ENCODE results near the gene IFI16. TPM values are rescaled to one million over a fixed set of nuclear protein-coding genes. Genes with fewer than 3 reads are reported as not detected.

The IFI16 gene
- total RNA-seq, 1 donor from 2014 or later = 5.4 TPM

DNA sequence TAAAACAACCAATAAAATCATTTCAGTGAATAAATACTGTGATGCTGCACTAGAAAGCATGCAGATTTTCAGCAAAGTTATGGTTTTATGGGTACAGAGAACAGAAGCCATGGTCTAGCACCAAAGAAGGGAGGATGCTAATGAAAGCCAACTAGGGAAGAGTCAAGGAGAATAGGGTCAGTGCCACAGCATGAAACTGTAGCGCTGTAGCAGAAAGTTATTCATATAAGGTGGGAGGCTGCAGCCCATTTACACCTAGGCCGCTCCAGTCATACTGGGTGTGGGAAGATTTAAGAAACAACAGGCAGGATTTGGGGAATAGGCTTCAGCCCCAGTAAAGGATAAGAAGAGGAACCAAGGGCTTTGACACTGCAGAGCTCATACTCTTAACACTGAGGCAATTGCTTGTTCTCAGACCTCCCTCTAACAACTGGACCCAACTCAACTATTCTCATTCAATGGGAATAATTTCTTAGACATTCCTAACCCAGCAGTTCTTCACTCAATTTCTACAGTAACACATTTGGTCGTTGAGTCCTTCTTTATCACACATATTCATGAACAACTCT is 4.4 kb downstream of the IFI16 start:
- no peak overlapping the region for H3K9ac ChIP-seq
- H3K4me3 ChIP-seq = no peak overlapping the region
- H3K36me3 ChIP-seq = no peaks in the 10 kb centered on the region
- Mint-ChIP-seq H3K4me3 (no peak overlapping the region), H3K36me3 (no peaks in the 10 kb centered on the region), H3K4me1 (no peaks in the 10 kb centered on the region), H3K9me3 (no peaks in the 10 kb centered on the region), H3K27me3 (ENCODE audit: insufficient read depth, low read depth) (peaks cover 3% of the 10 kb centered on the region), H3K27ac (no peak overlapping the region)
- TF ChIP-seq EZH2 (IDR thresholded peaks at IDR 0.05) = no peak
- H3K79me2 ChIP-seq (ENCODE audit: low read depth) = no peaks in the 10 kb centered on the region
- no peak for DNase-seq (ENCODE audit: low spot score)
- no peak overlapping the region for H3K27ac ChIP-seq
- no peaks in the 10 kb centered on the region for H3K9me3 ChIP-seq (ENCODE audit: low read depth)
- no peaks in the 10 kb centered on the region for H3F3A ChIP-seq (ENCODE audit: low read depth)
- no peak overlapping the region for H2AFZ ChIP-seq (replicated peaks)
- no peak overlapping the region for H3K4me2 ChIP-seq
- no peaks in the 10 kb centered on the region for H4K20me1 ChIP-seq (ENCODE audit: low read depth)
- H3K27me3 ChIP-seq = no peaks in the 10 kb centered on the region
- no peaks in the 10 kb centered on the region for H3K4me1 ChIP-seq

DNA sequence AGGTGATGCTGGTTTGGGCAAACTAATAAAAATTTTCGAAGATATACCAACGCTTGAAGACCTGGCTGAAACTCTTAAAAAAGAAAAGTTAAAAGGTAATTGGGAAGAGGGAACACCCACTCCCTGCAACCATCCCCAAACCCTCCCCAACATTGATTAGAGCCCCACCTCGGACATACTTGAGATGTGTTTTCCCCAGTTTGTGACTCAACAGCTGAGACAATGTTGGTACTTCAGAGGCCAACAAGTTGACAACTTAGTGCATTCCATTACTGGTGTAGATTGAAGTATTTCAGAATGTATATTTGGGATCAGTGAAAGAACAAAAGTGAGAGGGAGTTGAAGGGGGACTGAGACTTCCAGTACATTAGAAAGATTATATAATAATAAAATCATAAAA is 5.1 kb downstream of the IFI16 start:
- H3K9ac ChIP-seq = no peak overlapping the region
- H3K27me3 ChIP-seq = no peaks in the 10 kb centered on the region
- H3K9me3 Mint-ChIP-seq = no peaks in the 10 kb centered on the region
- no peaks in the 10 kb centered on the region for H4K20me1 ChIP-seq (ENCODE audit: low read depth)
- no peaks in the 10 kb centered on the region for H3K4me1 ChIP-seq
- no peaks in the 10 kb centered on the region for H3K4me1 Mint-ChIP-seq
- no peaks in the 10 kb centered on the region for H3K79me2 ChIP-seq (ENCODE audit: low read depth)
- no peak overlapping the region for H3K4me3 Mint-ChIP-seq
- peaks cover 2% of the 10 kb centered on the region for H3K27me3 Mint-ChIP-seq (ENCODE audit: insufficient read depth, low read depth)
- no peaks in the 10 kb centered on the region for H3K36me3 Mint-ChIP-seq
- no peak for DNase-seq (ENCODE audit: low spot score)
- H2AFZ ChIP-seq (replicated peaks) = no peak overlapping the region
- H3K4me3 ChIP-seq = no peak overlapping the region
- no peak for TF ChIP-seq EZH2phosphoT487 (IDR thresholded peaks at IDR 0.05)
- TF ChIP-seq, protein P1, sequence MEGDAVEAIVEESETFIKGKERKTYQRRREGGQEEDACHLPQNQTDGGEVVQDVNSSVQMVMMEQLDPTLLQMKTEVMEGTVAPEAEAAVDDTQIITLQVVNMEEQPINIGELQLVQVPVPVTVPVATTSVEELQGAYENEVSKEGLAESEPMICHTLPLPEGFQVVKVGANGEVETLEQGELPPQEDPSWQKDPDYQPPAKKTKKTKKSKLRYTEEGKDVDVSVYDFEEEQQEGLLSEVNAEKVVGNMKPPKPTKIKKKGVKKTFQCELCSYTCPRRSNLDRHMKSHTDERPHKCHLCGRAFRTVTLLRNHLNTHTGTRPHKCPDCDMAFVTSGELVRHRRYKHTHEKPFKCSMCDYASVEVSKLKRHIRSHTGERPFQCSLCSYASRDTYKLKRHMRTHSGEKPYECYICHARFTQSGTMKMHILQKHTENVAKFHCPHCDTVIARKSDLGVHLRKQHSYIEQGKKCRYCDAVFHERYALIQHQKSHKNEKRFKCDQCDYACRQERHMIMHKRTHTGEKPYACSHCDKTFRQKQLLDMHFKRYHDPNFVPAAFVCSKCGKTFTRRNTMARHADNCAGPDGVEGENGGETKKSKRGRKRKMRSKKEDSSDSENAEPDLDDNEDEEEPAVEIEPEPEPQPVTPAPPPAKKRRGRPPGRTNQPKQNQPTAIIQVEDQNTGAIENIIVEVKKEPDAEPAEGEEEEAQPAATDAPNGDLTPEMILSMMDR (IDR thresholded peaks at IDR 0.05) = no peak
- TF ChIP-seq EZH2 (IDR thresholded peaks at IDR 0.05) = no peak
- no peaks in the 10 kb centered on the region for H3F3A ChIP-seq (ENCODE audit: low read depth)
- H3K36me3 ChIP-seq = no peaks in the 10 kb centered on the region
- no peak overlapping the region for H3K27ac Mint-ChIP-seq
- no peaks in the 10 kb centered on the region for H3K9me3 ChIP-seq (ENCODE audit: low read depth)
- H3K27ac ChIP-seq = no peak overlapping the region
- no peak overlapping the region for H3K4me2 ChIP-seq

DNA sequence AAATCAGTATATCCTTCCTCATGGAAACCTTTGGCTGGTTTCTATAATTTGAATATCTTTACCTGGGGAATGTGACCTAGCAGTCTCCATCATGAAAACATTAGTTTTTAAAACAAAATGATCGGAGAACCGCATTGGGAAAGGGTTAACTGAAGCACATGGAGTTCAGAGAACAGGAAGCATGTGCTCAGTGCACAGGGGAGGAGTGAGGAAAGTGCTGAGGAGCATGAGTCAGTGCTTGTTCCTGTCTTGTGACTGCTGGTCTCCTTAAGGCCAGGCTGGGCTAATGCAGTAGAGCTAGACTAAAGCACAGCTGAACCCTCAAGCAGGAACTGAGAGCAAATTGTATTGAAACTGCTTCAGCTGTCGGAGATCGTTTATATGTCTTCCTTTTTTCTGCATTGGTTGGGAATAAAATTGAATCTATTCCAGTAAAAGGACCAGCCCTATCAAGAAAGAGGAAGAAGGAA is 5.8 kb downstream of the IFI16 start:
- Mint-ChIP-seq H3K27ac (peak overlapping the region; percentile 14), H3K4me3 (no peak overlapping the region), H3K36me3 (no peaks in the 10 kb centered on the region), H3K27me3 (ENCODE audit: insufficient read depth, low read depth) (peaks cover 2% of the 10 kb centered on the region), H3K4me1 (no peaks in the 10 kb centered on the region), H3K9me3 (no peaks in the 10 kb centered on the region)
- Histone ChIP-seq H3K36me3 (no peaks in the 10 kb centered on the region), H3K9me3 (ENCODE audit: low read depth) (no peaks in the 10 kb centered on the region), H3F3A (ENCODE audit: low read depth) (no peaks in the 10 kb centered on the region), H3K27ac (no peak overlapping the region), H3K4me2 (no peak overlapping the region), H3K27me3 (no peaks in the 10 kb centered on the region), H3K9ac (no peak overlapping the region), H4K20me1 (ENCODE audit: low read depth) (no peaks in the 10 kb centered on the region), H2AFZ (replicated peaks) (no peak overlapping the region), H3K4me1 (no peaks in the 10 kb centered on the region), H3K4me3 (no peak overlapping the region), H3K79me2 (ENCODE audit: low read depth) (no peaks in the 10 kb centered on the region)
- TF ChIP-seq, protein P1 (IDR thresholded peaks at IDR 0.05) = no peak
- TF ChIP-seq EZH2 (IDR thresholded peaks at IDR 0.05) (no peak), EZH2phosphoT487 (IDR thresholded peaks at IDR 0.05) (no peak)
- DNase-seq (ENCODE audit: low spot score) = no peak

DNA sequence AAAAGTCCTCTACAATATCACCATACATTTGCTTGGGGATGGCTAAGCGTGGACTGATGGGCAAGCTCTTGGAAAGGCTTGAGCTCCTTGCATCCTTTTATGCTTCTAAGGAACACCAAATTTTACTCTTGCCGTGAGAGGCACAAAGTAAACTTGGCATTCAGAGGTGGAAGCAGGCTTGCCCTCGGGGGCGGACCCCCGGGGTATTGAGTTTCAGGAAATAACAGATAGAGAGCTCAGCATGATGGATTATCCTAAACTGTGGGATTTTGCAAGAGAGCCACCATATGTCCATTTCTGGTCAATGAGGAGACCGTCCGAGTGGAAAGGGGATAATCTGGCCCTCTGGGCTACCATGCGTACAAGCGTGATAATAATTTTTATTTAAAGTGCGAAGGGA is 14.0 kb downstream of the IFI16 start:
- H3K9me3 ChIP-seq (ENCODE audit: low read depth) = no peaks in the 10 kb centered on the region
- no peak for DNase-seq (ENCODE audit: low spot score)
- no peaks in the 10 kb centered on the region for H3K27me3 ChIP-seq
- Mint-ChIP-seq H3K27me3 (ENCODE audit: insufficient read depth, low read depth) (peaks cover 3% of the 10 kb centered on the region), H3K36me3 (no peaks in the 10 kb centered on the region), H3K9me3 (peaks cover 2% of the 10 kb centered on the region), H3K4me1 (no peaks in the 10 kb centered on the region), H3K27ac (no peak overlapping the region), H3K4me3 (no peak overlapping the region)
- H3K4me1 ChIP-seq = no peaks in the 10 kb centered on the region
- H3K27ac ChIP-seq = no peak overlapping the region
- no peaks in the 10 kb centered on the region for H3K36me3 ChIP-seq
- H3F3A ChIP-seq (ENCODE audit: low read depth) = no peaks in the 10 kb centered on the region
- H2AFZ ChIP-seq (replicated peaks) = no peak overlapping the region
- H3K4me2 ChIP-seq = no peak overlapping the region
- H3K4me3 ChIP-seq = no peak overlapping the region
- no peak overlapping the region for H3K9ac ChIP-seq
- TF ChIP-seq EZH2phosphoT487 (IDR thresholded peaks at IDR 0.05) (no peak), EZH2 (IDR thresholded peaks at IDR 0.05) (no peak)
- TF ChIP-seq, protein P1 (IDR thresholded peaks at IDR 0.05) = no peak
- no peaks in the 10 kb centered on the region for H3K79me2 ChIP-seq (ENCODE audit: low read depth)
- H4K20me1 ChIP-seq (ENCODE audit: low read depth) = no peaks in the 10 kb centered on the region

Measured in neural progenitor cell (in vitro differentiated cells).